ENCODE measurements around the gene NUCB1.

DNA sequence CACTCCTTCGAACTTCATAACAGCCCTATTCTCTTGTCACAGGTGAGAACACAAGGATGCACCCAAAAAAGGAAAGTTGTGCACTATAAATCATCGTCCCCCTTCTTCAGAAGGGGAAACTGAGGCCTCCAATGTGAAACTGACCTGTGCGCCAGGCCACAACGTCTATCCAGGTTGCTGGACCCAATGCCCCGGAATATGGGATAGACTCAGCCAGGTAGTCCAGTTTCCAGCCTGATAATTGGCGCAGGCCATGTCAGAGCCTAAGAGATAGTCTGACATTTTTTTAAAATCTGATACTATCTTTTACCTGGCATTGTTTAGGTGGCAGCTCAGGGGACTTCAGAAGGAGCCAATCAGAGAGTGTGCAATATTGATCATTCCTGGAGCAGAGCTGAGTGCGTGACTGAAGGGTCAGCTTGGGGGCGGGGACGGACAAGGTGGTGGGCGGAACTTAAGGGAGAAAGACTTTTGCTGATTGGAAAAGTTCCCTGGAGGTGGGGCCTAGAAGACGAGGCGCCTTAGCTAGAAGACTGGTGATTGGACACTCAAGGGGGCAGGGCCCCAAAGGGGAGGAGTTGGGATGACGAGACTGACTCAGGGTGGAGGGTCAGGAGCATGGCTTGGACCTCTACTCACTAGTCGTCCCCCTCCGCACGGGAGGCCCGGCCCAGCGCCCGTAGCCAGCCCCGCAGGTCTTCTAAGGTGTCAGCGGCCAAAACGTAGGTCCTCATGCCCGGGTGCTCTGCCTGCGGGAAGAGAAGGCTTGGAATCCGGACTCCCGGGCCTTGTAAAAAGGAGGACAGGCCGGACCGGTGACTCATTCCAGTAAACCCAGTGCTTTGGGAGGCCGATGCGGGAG is 40.2 kb upstream of the NUCB1 start:
- TF ChIP-seq MAX (IDR thresholded peaks at IDR 0.05; ENCODE audit: low read depth, low read length): no peak
- TF ChIP-seq, protein P1, sequence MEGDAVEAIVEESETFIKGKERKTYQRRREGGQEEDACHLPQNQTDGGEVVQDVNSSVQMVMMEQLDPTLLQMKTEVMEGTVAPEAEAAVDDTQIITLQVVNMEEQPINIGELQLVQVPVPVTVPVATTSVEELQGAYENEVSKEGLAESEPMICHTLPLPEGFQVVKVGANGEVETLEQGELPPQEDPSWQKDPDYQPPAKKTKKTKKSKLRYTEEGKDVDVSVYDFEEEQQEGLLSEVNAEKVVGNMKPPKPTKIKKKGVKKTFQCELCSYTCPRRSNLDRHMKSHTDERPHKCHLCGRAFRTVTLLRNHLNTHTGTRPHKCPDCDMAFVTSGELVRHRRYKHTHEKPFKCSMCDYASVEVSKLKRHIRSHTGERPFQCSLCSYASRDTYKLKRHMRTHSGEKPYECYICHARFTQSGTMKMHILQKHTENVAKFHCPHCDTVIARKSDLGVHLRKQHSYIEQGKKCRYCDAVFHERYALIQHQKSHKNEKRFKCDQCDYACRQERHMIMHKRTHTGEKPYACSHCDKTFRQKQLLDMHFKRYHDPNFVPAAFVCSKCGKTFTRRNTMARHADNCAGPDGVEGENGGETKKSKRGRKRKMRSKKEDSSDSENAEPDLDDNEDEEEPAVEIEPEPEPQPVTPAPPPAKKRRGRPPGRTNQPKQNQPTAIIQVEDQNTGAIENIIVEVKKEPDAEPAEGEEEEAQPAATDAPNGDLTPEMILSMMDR (IDR thresholded peaks at IDR 0.05; ENCODE audit: low read depth, low read length): no peak
